CD14-positive monocyte (primary cell): Measurements from ENCODE around the gene INSR. TPM values are rescaled to one million over a fixed set of nuclear protein-coding genes. Genes with fewer than 3 reads are reported as not detected.
A peak's percentile ranks its signal among the peaks of the same experiment; 100 is the strongest.

ENCODE experiments used
- DNase-seq, 3 donors: peaks; one replicate each; pipeline ENCODE4 v3.0.0-alpha.2; 2011 to 2022
- H2AFZ ChIP-seq: 2 replicates; pipeline ENCODE4 v1.6.0; 2012; ENCODE audit warnings: mild to moderate bottlenecking, low read depth, low read length, inconsistent platforms; ENCODE audit not compliant: insufficient read depth, poor library complexity, severe bottlenecking
- H3K27ac ChIP-seq, 2 donors: 1 replicate in 1 of 2; 2 replicates in 1 of 2; pipeline ENCODE4 v1.5.1; 2012 to 2013; ENCODE audit warnings: low read length in 2 of 2, control low read depth in 1 of 2, inconsistent platforms in 1 of 2, low read depth in 1 of 2, mild to moderate bottlenecking in 1 of 2
- H3K27me3 ChIP-seq, 2 donors: one replicate each; pipeline versions ENCODE4 v1.6.0 to v1.6.1; 2011 to 2013; ENCODE audit warnings: low read length in 2 of 2; ENCODE audit not compliant: control insufficient read depth in 2 of 2, insufficient read depth in 2 of 2
- H3K36me3 ChIP-seq, 2 donors: replicated peaks in 1 of 2; 1 replicate in 1 of 2; 2 replicates in 1 of 2; pipeline versions ENCODE4 v1.5.1 to v1.6.1; 2012 to 2013; ENCODE audit warnings: low read length in 2 of 2, control low read depth in 1 of 2, inconsistent platforms in 1 of 2, mild to moderate bottlenecking in 1 of 2; ENCODE audit not compliant: insufficient read depth in 2 of 2, control insufficient read depth in 1 of 2
- H3K4me1 ChIP-seq, 2 donors: 1 replicate in 1 of 2; 2 replicates in 1 of 2; pipeline versions ENCODE4 v1.5.1 to v1.6.1; 2012 to 2013; ENCODE audit warnings: low read length in 2 of 2, control low read depth in 1 of 2, inconsistent platforms in 1 of 2, mild to moderate bottlenecking in 1 of 2, moderate library complexity in 1 of 2; ENCODE audit not compliant: insufficient read depth in 2 of 2, control insufficient read depth in 1 of 2
- H3K4me2 ChIP-seq: replicated peaks from 2 replicates; pipeline ENCODE3; 2012; ENCODE audit warnings: low read length, moderate library complexity, mild to moderate bottlenecking; ENCODE audit not compliant: poor library complexity, severe bottlenecking; ENCODE audit errors: extremely low read depth
- H3K4me3 ChIP-seq, 3 experiments: fragments of 200-600 bp in 1 of 3; sonication (generic) in 1 of 3; replicated peaks in 1 of 3; 1 replicate in 2 of 3; 2 replicates in 1 of 3; pipeline ENCODE4 v1.5.1; 2011 to 2013; ENCODE audit warnings: low read length in 3 of 3, mild to moderate bottlenecking in 3 of 3, control low read depth in 2 of 3, low read depth in 2 of 3, inconsistent platforms in 1 of 3, moderate library complexity in 1 of 3
- H3K79me2 ChIP-seq: 2 replicates; pipeline ENCODE4 v1.6.0; 2012; ENCODE audit warnings: mild to moderate bottlenecking, control low read depth, inconsistent platforms, low read length, moderate library complexity; ENCODE audit not compliant: insufficient read depth
- H3K9ac ChIP-seq: 2 replicates; pipeline ENCODE4 v1.6.0; 2017; ENCODE audit warnings: low read length, mild to moderate bottlenecking; ENCODE audit not compliant: insufficient read depth, poor library complexity, severe bottlenecking
- H3K9me3 ChIP-seq, 2 donors: replicated peaks in 1 of 2; 1 replicate in 1 of 2; 2 replicates in 1 of 2; pipeline versions ENCODE4 v1.5.1 to v1.6.1; 2012 to 2013; ENCODE audit warnings: low read length in 2 of 2, control low read depth in 1 of 2; ENCODE audit not compliant: control insufficient read depth in 1 of 2, insufficient read depth in 1 of 2
- H4K20me1 ChIP-seq: 2 replicates; pipeline ENCODE4 v1.6.0; 2012; ENCODE audit warnings: mild to moderate bottlenecking, low read length, control low read depth, moderate library complexity; ENCODE audit not compliant: insufficient read depth
- H3K27ac Mint-ChIP-seq, 7 donors: one replicate each; pipeline ENCODE4 v1.8.0; 2020; ENCODE audit warnings: mild to moderate bottlenecking in 7 of 7, mixed read lengths in 7 of 7, moderate library complexity in 6 of 7, inconsistent platforms in 2 of 7
- H3K27me3 Mint-ChIP-seq, 3 donors: one replicate each; pipeline ENCODE4 v1.8.0; 2021 to 2022; ENCODE audit warnings: low read depth in 3 of 3, mild to moderate bottlenecking in 3 of 3, mixed read lengths in 3 of 3, moderate library complexity in 3 of 3, inconsistent platforms in 1 of 3
- H3K36me3 Mint-ChIP-seq, 2 donors: one replicate each; pipeline ENCODE4 v1.8.0; 2020; ENCODE audit warnings: mixed read lengths in 2 of 2, inconsistent platforms in 1 of 2, mild to moderate bottlenecking in 1 of 2
- H3K4me1 Mint-ChIP-seq: one replicate; pipeline ENCODE4 v1.8.0; 2020; ENCODE audit warnings: mild to moderate bottlenecking, mixed read lengths
- H3K4me3 Mint-ChIP-seq, 2 donors: one replicate each; pipeline ENCODE4 v1.8.0; 2020; ENCODE audit warnings: mild to moderate bottlenecking in 2 of 2, mixed read lengths in 2 of 2, moderate library complexity in 1 of 2
- H3K9me3 Mint-ChIP-seq, 7 donors: one replicate each; pipeline ENCODE4 v1.8.0; 2020 to 2022; ENCODE audit warnings: mixed read lengths in 7 of 7, mild to moderate bottlenecking in 6 of 7, moderate library complexity in 6 of 7, inconsistent platforms in 2 of 7
- CTCF ChIP-seq: fragments of 200-600 bp; IDR thresholded peaks from one replicate; pipeline ENCODE4 v1.8.0; 2022; ENCODE audit warnings: antibody characterized with exemption, mild to moderate bottlenecking
- WGBS: methylation state at CpG from one replicate; pipeline ENCODE4 v1.1.5; 2013; ENCODE audit warnings: missing lambda C conversion rate; ENCODE audit not compliant: insufficient coverage; 5-methylcytosine and 5-hydroxymethylcytosine counted together
- intact Hi-C, 2 donors: fragments of 100-400 bp; cut with micrococcal nuclease; formaldehyde crosslinking; loops; one replicate each; pipeline versions ENCODE4 v1.15.0 to v1.15.1; 2023
- polyA plus RNA-seq, 3 donors: library from polyadenylated mRNA; depleted of rRNA in 1 of 3; unstranded in 2 of 3; stranded (reverse) in 1 of 3; fragments of 300-500 nt in 2 of 3; fragments of >200 nt in 1 of 3; fragmentation: Illumina TruSeq in 2 of 3; gene quantifications; 1 replicate in 2 of 3; 2 replicates in 1 of 3; pipeline ENCODE4 v1.2.3, GENCODE V29; 2012 to 2021

INSR gene
- polyA plus RNA-seq, 3 donors = 2.9 to 12.4 (median 3.4) TPM

GRCh38 chr19:7194566-7194965 lies 99.6 kb downstream of the INSR start:
- Histone ChIP-seq H3K36me3 (no peaks in the 10 kb centered on the region), H3K27me3 (peaks cover 0 to 2% of the 10 kb centered on the region in 2 donors), H2AFZ (no peak overlapping the region), H3K27ac (no peak overlapping the region), H3K9ac (no peak overlapping the region), H3K4me1 (peaks cover 27 to 33% of the 10 kb centered on the region in 2 donors), H3K4me2 (no peak overlapping the region), H3K79me2 (peaks cover 28% of the 10 kb centered on the region), H4K20me1 (peaks cover 16% of the 10 kb centered on the region), H3K9me3 (no peaks in the 10 kb centered on the region), H3K4me3 (no peak overlapping the region)
- peaks cover 0 to 1% of the 10 kb centered on the region in 2 donors for H3K36me3 Mint-ChIP-seq
- H3K4me3 Mint-ChIP-seq = no peak overlapping the region
- no peak overlapping the region for H3K27ac Mint-ChIP-seq
- WGBS = 94% methylated on average over 3 of the region's 9 CpGs
- DNase-seq = no peak
- peaks cover 0 to 10% (median 6%) of the 10 kb centered on the region in 3 donors for H3K27me3 Mint-ChIP-seq
- no peaks in the 10 kb centered on the region for H3K9me3 Mint-ChIP-seq
- intact Hi-C loops = no loop called here
- TF ChIP-seq CTCF = no peak
- peaks cover 31% of the 10 kb centered on the region for H3K4me1 Mint-ChIP-seq

GRCh38 chr19:7191946-7192691 lies 102.1 kb downstream of the INSR start:
- intact Hi-C loops = no loop called here
- Mint-ChIP-seq H3K27me3 (no peaks in the 10 kb centered on the region), H3K4me1 (peaks cover 34% of the 10 kb centered on the region), H3K36me3 (peaks cover 0 to 1% of the 10 kb centered on the region in 2 donors), H3K27ac (peak overlapping the region in 5 of 7 donors; percentile 40 to 81 (median 72)), H3K9me3 (no peaks in the 10 kb centered on the region), H3K4me3 (peak overlapping the region; percentile 39 to 74)
- Histone ChIP-seq H3K4me1 (peaks cover 35 to 41% of the 10 kb centered on the region in 2 donors), H3K4me3 (peak overlapping the region in 1 of 3 experiments; percentile 14), H3K27ac (no peak overlapping the region), H3K36me3 (no peaks in the 10 kb centered on the region), H2AFZ (no peak overlapping the region), H3K27me3 (no peaks in the 10 kb centered on the region), H4K20me1 (peaks cover 4% of the 10 kb centered on the region), H3K9me3 (no peaks in the 10 kb centered on the region), H3K9ac (no peak overlapping the region), H3K79me2 (peaks cover 44% of the 10 kb centered on the region), H3K4me2 (peak overlapping the region; percentile 51)
- 0% methylated on average over 3 of the region's 7 CpGs for WGBS
- TF ChIP-seq CTCF = peak; percentile 28
- DNase-seq = peak; percentile 61 to 76 (median 65)
